GM12864 (cell line): Measurements from ENCODE around the gene TMOD1.

Experiments used
- DNase-seq: peaks from one replicate; pipeline ENCODE4 v3.0.0-alpha.2; 2011; ENCODE audit warnings: low read depth
- H3K4me3 ChIP-seq: 2 replicates; pipeline ENCODE4 v1.5.1; 2011; ENCODE audit warnings: mild to moderate bottlenecking, low read depth, low read length, control low read depth
- TF ChIP-seq, protein P1 (sequence below): IDR thresholded peaks from 2 replicates; pipeline ENCODE4 v1.5.1; 2011; ENCODE audit warnings: low read depth, mild to moderate bottlenecking, moderate library complexity, low read length, control low read depth, inconsistent platforms; ENCODE audit errors: missing control alignments

The TMOD1 gene

DNA sequence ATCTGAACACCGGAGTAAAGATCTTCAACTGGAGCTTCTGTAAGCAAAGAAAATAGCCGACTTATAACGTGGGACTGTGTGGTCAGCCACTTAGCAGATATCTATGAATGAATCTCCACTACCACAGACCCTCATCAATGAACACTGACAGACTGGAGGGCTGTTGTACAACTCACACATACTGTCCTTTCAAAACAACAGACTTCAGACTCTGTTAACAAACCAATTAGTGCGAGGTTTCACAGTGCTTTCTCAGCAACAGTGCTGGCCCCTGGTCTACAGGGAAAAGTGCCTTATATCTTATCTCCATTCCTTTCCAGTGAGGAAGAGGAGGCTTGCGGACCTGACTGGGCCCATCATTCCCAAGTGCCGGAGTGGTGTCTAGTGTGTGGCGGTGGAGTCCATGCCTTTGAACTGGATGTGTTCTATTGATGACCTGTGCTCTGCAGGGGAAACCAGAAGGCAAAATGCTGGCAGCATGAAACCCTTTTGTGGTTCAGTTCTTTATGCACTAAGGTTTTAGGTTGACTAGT lies 97.9 kb downstream of the TMOD1 start:
- no peak for DNase-seq
- H3K4me3 ChIP-seq = no peak overlapping the region
- TF ChIP-seq, protein P1, sequence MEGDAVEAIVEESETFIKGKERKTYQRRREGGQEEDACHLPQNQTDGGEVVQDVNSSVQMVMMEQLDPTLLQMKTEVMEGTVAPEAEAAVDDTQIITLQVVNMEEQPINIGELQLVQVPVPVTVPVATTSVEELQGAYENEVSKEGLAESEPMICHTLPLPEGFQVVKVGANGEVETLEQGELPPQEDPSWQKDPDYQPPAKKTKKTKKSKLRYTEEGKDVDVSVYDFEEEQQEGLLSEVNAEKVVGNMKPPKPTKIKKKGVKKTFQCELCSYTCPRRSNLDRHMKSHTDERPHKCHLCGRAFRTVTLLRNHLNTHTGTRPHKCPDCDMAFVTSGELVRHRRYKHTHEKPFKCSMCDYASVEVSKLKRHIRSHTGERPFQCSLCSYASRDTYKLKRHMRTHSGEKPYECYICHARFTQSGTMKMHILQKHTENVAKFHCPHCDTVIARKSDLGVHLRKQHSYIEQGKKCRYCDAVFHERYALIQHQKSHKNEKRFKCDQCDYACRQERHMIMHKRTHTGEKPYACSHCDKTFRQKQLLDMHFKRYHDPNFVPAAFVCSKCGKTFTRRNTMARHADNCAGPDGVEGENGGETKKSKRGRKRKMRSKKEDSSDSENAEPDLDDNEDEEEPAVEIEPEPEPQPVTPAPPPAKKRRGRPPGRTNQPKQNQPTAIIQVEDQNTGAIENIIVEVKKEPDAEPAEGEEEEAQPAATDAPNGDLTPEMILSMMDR = no peak

DNA sequence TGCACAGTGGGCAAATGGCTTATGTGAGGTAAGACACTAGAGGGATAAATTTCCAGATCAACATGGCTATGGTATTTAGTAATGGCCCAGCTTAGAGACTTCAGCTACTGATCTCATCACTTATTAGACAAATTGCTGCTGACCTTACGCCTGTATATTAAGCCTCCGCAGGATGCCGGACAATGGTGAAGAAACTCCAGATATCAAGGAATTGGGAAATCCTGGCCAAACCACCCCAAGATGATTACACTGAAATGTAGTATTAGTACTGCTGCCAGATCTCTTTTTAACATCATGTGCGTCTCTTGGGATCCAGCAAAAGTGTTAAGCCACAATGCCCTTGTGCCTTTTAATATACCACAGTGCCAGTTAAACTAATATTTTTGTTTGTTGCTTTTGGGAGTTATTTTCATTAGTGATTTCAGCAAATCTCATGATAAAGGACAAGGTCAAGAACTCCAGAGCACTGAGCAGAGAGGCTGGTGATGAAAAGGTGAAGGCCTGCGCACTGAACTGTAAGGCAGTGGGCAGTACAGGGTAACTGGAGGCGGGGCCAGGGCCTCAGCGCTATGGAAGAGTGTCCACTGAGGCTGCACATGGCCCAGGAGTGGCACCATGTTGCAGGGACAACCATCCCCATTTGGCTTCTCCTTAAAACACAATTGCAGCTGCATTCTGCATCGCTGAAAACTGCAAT lies 99.2 kb downstream of the TMOD1 start:
- TF ChIP-seq, protein P1 = no peak
- H3K4me3 ChIP-seq = no peak overlapping the region
- no peak for DNase-seq

DNA sequence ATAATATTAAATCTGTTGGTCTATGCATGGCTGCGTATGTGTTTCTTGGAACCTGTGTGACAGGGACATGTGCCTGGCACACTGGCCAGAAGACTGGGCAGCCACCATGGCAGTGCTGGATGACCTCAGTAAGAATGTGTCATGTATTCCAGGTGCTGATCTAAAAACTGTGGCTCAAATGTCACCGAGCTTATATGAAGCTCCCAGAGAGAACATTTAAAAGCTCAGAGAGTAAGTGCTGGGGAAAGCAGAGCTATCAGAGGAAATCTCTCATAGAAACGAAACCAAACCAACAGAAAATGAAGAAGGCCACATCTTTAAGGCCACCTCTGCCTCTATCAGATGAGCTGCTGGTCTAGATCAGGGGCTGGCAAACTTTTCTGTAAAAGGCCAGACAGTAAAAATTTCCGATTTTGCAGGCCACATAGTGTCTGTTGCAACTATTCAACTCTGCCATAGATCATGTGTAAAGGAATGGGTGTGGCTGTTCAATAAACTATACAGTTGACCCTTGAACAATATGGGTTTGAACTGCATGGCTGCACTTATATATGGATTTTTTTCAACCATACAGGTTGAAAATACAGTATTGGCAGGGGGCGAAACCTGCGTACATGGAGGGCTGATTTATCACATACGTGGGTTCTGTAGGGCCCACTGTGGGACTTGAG lies 99.9 kb downstream of the TMOD1 start:
- TF ChIP-seq, protein P1 = no peak
- H3K4me3 ChIP-seq = no peak overlapping the region
- no peak for DNase-seq

DNA sequence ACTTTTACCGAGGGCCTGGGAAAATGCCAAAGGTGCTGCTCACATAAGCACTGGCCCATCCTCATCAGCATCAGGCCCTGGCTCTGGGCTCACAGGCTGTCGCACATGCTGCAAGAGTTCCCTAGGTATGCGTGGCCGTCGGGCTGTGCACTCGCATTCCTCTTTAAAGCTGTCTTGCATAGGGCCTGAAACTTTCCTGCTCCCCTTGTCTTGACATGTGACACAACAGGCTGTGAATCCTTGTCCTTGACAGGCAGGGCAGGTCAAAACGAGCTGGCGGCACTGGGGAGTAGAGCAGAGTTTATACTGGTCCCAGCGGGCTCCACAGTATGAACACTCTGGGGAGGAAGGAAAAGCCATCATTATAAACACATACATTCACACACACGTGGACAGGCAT lies 101.0 kb downstream of the TMOD1 start:
- TF ChIP-seq, protein P1 = no peak
- no peak overlapping the region for H3K4me3 ChIP-seq
- DNase-seq = no peak

DNA sequence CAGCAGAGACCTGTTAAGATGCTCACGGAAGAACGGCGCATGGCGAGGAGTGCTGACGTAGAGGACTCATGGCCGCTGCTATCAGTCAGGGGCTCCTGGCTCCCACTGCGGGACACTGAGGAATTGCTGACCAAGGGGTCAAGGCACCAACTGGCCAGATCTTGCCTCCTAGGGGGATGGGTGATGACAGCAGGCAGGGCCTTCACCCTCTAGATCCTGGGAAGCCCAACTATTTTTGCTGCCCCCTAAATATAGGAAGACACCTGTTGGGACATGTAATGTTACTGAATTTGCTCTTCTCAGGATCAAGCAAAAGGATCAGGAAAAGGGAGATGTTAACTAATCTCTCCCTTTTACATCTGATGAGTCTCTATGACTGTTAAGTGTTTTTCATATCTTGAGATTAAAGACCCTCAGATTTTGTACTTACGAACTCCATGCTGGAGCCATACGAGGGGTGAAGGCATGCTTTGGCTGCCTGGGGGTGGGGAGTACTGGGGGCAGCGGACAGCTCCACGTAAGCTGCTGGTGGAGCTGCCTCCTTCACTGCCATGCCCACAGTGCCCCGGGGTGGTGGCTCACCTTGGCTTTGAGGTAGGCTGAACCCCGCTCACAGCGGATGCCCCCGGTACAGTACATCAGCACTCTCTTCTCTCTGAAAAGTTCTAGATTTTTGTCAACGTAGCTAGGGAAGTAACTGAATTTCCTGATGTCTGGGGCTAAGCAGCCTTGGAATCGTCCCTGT lies 103.6 kb downstream of the TMOD1 start:
- TF ChIP-seq, protein P1 = no peak
- DNase-seq = no peak
- no peak overlapping the region for H3K4me3 ChIP-seq

DNA sequence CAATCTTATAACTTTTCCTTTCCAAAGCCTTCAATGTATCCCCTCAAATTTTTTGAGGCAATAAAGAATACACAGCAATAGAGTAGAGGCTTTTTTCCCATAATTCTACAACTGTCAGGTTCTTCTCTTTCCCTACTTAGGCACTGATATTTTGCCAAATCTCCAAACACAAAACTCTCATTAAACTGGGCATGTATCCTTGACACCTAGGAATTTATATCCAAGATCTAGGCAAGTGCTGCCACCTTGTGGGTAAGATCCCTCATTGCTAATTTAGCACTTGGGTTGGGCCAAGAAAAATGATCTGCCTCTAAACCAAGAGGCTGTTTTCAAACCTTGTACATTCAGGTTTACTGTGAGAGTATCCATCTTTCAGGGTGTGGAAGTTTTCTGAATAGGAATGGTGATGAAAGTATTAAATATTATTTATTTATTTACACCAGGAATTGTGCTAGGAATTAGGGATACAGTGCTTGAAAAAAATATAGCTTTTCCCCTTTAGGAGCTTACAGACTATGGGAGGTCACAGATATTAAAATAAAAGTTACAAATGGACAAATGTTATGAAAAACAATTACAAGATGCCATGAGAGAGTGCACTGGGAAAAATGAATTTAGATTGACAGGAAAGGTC lies 114.1 kb downstream of the TMOD1 start:
- no peak overlapping the region for H3K4me3 ChIP-seq
- TF ChIP-seq, protein P1 = peak; percentile 66
- no peak for DNase-seq
